IMR-90 (cell line): ENCODE results near the gene SMARCAD1. TPM values are rescaled to one million over a fixed set of nuclear protein-coding genes. Genes with fewer than 3 reads are reported as not detected.

Source experiments
- ATAC-seq: fragments of 200-7000 bp; cut with Tn5 transposase; 2 replicates; pipeline ENCODE4 v1.9.1; 2020; ENCODE audit warnings: low read depth, mild to moderate bottlenecking, moderate library complexity
- BruUV-seq: library from RNA; stranded (reverse); fragments of 400-500 nt; replicated peaks from 2 replicates; lab custom pipeline; 2021; lab: Mats Ljungman, UMichigan
- CTCF ChIA-PET: fragments of 300-600 bp; formaldehyde crosslinking; extraction: SDS; loops from one replicate; lab custom pipeline; 2021; ENCODE audit warnings: antibody characterized with exemption; lab: Yijun Ruan, JAX
- POLR2A ChIA-PET: fragments of 300-600 bp; sonication (Branson Sonifier 250); formaldehyde crosslinking; loops from one replicate; lab custom pipeline; 2022; ENCODE audit warnings: antibody characterized with exemption; ENCODE audit not compliant: unreplicated experiment; lab: Charles Lee
- DNase-seq: peaks from one replicate; pipeline ENCODE4 v3.0.0; 2013
- H2AFZ ChIP-seq: replicated peaks from 2 replicates; pipeline ENCODE3; 2013; ENCODE audit warnings: low read length, mild to moderate bottlenecking; ENCODE audit not compliant: poor library complexity
- H2AK5ac ChIP-seq: 2 replicates; pipeline ENCODE4 v1.6.1; 2013; ENCODE audit warnings: low read depth, low read length, inconsistent platforms
- H2AK9ac ChIP-seq: replicated peaks from 2 replicates; pipeline ENCODE3; 2013; ENCODE audit warnings: mild to moderate bottlenecking, low read depth, low read length, moderate library complexity; ENCODE audit not compliant: poor library complexity
- H2BK120ac ChIP-seq: 2 replicates; pipeline ENCODE4 v1.6.1; 2013; ENCODE audit warnings: low read depth, low read length, inconsistent platforms
- H2BK15ac ChIP-seq: 3 replicates; pipeline ENCODE4 v1.6.1; 2013; ENCODE audit warnings: low read depth, low read length, inconsistent platforms
- H2BK20ac ChIP-seq: 2 replicates; pipeline ENCODE4 v1.6.1; 2013; ENCODE audit warnings: low read depth, mild to moderate bottlenecking, inconsistent platforms, low read length, moderate library complexity
- H2BK5ac ChIP-seq: 2 replicates; pipeline ENCODE4 v1.6.1; 2013; ENCODE audit warnings: mild to moderate bottlenecking, low read depth, low read length, inconsistent platforms; ENCODE audit not compliant: poor library complexity, severe bottlenecking
- H3K14ac ChIP-seq: replicated peaks from 2 replicates; pipeline ENCODE4 v1.6.1; 2013; ENCODE audit warnings: low read depth, low read length, inconsistent platforms
- H3K18ac ChIP-seq: 2 replicates; pipeline ENCODE4 v1.6.1; 2013; ENCODE audit warnings: low read depth, low read length, control low read depth
- H3K23ac ChIP-seq: 2 replicates; pipeline ENCODE4 v1.6.1; 2013; ENCODE audit warnings: low read depth, low read length, inconsistent platforms
- H3K27ac ChIP-seq: 2 replicates; pipeline ENCODE4 v1.5.1; 2013; ENCODE audit warnings: mild to moderate bottlenecking, control low read depth, low read length; ENCODE audit not compliant: insufficient read depth
- H3K27me3 ChIP-seq: 2 replicates; pipeline ENCODE4 v1.6.1; 2013; ENCODE audit warnings: low read length; ENCODE audit not compliant: control insufficient read depth, insufficient read depth
- H3K36me3 ChIP-seq: 2 replicates; pipeline ENCODE4 v1.6.1; 2013; ENCODE audit warnings: low read length, mixed read lengths; ENCODE audit not compliant: control insufficient read depth, insufficient read depth
- H3K4ac ChIP-seq: 2 replicates; pipeline ENCODE4 v1.6.1; 2013; ENCODE audit warnings: low read depth, low read length, inconsistent platforms
- H3K4me1 ChIP-seq: 2 replicates; pipeline ENCODE4 v1.6.1; 2013; ENCODE audit warnings: low read length, mixed read lengths; ENCODE audit not compliant: control insufficient read depth, insufficient read depth
- H3K4me2 ChIP-seq: 2 replicates; pipeline ENCODE4 v1.6.1; 2013; ENCODE audit warnings: low read depth, mild to moderate bottlenecking, control low read depth, low read length, moderate library complexity
- H3K4me3 ChIP-seq: 2 replicates; pipeline ENCODE4 v1.5.1; 2013; ENCODE audit warnings: low read depth, mild to moderate bottlenecking, control low read depth, low read length, moderate library complexity; ENCODE audit not compliant: insufficient read depth
- H3K56ac ChIP-seq: 2 replicates; pipeline ENCODE4 v1.6.1; 2013; ENCODE audit warnings: low read length, inconsistent platforms; ENCODE audit not compliant: insufficient read depth; ENCODE audit errors: extremely low read depth
- H3K79me1 ChIP-seq, 2 experiments: 2 replicates each; pipeline ENCODE4 v1.6.1; 2013; ENCODE audit warnings: low read length in 2 of 2, inconsistent platforms in 1 of 2, low read depth in 1 of 2
- H3K9ac ChIP-seq: 2 replicates; pipeline ENCODE4 v1.6.1; 2013; ENCODE audit warnings: low read depth, low read length, control low read depth
- H3K9me1 ChIP-seq: 2 replicates; pipeline ENCODE4 v1.6.1; 2013; ENCODE audit warnings: low read length, inconsistent platforms; ENCODE audit not compliant: insufficient read depth
- H3K9me3 ChIP-seq: 2 replicates; pipeline ENCODE4 v1.6.1; 2013; ENCODE audit warnings: low read length; ENCODE audit not compliant: control insufficient read depth, insufficient read depth
- H4K20me1 ChIP-seq: 2 replicates; pipeline ENCODE4 v1.6.1; 2013; ENCODE audit warnings: low read length, inconsistent platforms; ENCODE audit not compliant: insufficient read depth
- H4K5ac ChIP-seq: 2 replicates; pipeline ENCODE4 v1.6.1; 2013; ENCODE audit warnings: mild to moderate bottlenecking, low read depth, low read length, control low read depth
- H4K8ac ChIP-seq, 2 experiments: 2 replicates each; pipeline ENCODE4 v1.6.1; 2013; ENCODE audit warnings: low read depth in 2 of 2, low read length in 2 of 2, control low read depth in 1 of 2, inconsistent platforms in 1 of 2
- H4K91ac ChIP-seq: 2 replicates; pipeline ENCODE4 v1.6.1; 2013; ENCODE audit warnings: low read depth, low read length, inconsistent platforms; ENCODE audit not compliant: insufficient read depth
- FOS ChIP-seq: fragments of 150-350 bp; IDR thresholded peaks from 2 replicates; pipeline ENCODE4 v1.6.1; 2016; ENCODE audit warnings: low read depth, low read length
- WGBS, 2 experiments: methylation state at CpG; one replicate each; pipeline versions ENCODE4 v1.1.5 to v1.1.7; 2013; ENCODE audit warnings: missing lambda C conversion rate in 2 of 2; ENCODE audit not compliant: insufficient read length in 1 of 2; ENCODE audit errors: extremely low coverage in 2 of 2; 5-methylcytosine and 5-hydroxymethylcytosine counted together
- dilution Hi-C: fragments of 300-500 bp; cut with HindIII; formaldehyde crosslinking; loops from one replicate; pipeline ENCODE4 v1.14.3; 2018; ENCODE audit warnings: low sequenced_read_pairs; ENCODE audit not compliant: unreplicated experiment
- in situ Hi-C: fragments of 300-500 bp; cut with MboI; formaldehyde crosslinking; loops from 3 replicates; pipeline ENCODE4 v1.14.3; 2019; ENCODE audit warnings: low sequenced_read_pairs, inconsistent platforms, mixed read lengths
- intact Hi-C: fragments of 100-400 bp; cut with micrococcal nuclease; formaldehyde crosslinking; loops from 2 replicates; pipeline ENCODE4 v1.10.0; 2022
- polyA plus RNA-seq, 3 experiments: library from polyadenylated mRNA; depleted of rRNA; stranded (reverse); fragments of >200 nt; gene quantifications; 2 replicates each; pipeline ENCODE4 v1.2.3, GENCODE V29; 2012; ENCODE audit warnings: low replicate concordance in 1 of 3
- total RNA-seq: library from RNA; depleted of rRNA; stranded (reverse); fragments of >200 nt; gene quantifications from 2 replicates; pipeline ENCODE4 v1.2.3, GENCODE V29; 2012

Gene SMARCAD1
- total and polyA plus RNA-seq, 2 of the 4 experiments (the other 2 are of a cell fraction) = 12.3 to 35.3 TPM

DNA sequence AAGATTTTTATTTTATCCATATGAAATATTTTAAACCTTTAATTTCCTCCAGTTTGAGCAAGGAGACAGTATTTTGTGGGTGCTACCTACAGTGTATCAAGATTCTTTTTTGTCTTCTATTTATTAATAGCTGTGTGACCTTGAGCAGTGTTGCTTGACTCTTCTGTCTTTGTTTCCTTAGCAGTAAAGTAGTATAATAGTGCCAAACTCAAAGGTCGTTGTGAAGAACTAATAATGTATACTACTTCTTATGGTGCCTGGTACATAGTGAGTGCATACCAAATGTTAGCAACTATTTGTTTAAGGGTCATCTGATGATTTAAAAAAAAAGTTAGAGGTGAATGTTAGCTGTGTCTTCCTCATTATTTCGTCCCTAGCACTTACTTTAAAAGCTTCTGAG is 30.5 kb downstream of the SMARCAD1 start:
- Histone ChIP-seq H3K23ac (no peak overlapping the region), H2BK20ac (no peak overlapping the region), H3K14ac (no peak overlapping the region), H3K27me3 (no peaks in the 10 kb centered on the region), H2BK5ac (no peak overlapping the region), H3K18ac (no peak overlapping the region), H4K5ac (no peak overlapping the region), H2AFZ (no peak overlapping the region), H3K36me3 (peaks cover 19% of the 10 kb centered on the region), H3K9ac (no peak overlapping the region), H2AK5ac (no peak overlapping the region), H3K4me1 (peaks cover 2% of the 10 kb centered on the region; the same call in 1 of the 2 replicates), H3K9me1 (peaks cover 3% of the 10 kb centered on the region; the same call in 1 of the 2 replicates), H2BK15ac (no peak overlapping the region), H3K79me1 (peaks cover 5 to 9% of the 10 kb centered on the region in 2 experiments; a peak in 3 of 4 replicates), H3K4ac (no peak overlapping the region), H3K27ac (no peak overlapping the region), H3K9me3 (no peaks in the 10 kb centered on the region), H4K91ac (no peak overlapping the region), H3K56ac (no peak overlapping the region), H4K8ac (no peak overlapping the region), H2AK9ac (no peak overlapping the region), H3K4me3 (no peak overlapping the region), H2BK120ac (no peak overlapping the region), H3K4me2 (no peak overlapping the region), H4K20me1 (no peaks in the 10 kb centered on the region)
- intact Hi-C loops (no loop called here), dilution Hi-C loops (no loop called here), in situ Hi-C loops (no loop called here)
- no CpG with 5 or more reads among the region's 2 CpGs for WGBS, 2 experiments
- DNase-seq (no peak), ATAC-seq (no peak)
- no peak for TF ChIP-seq FOS
- no TSS peak for BruUV-seq
- POLR2A ChIA-PET = no interaction called here
- CTCF ChIA-PET = no interaction called here
